ENCODE measurements around the gene CCDC126.

Gene CCDC126

GRCh38 chr7:23658831-23659427 lies 61.7 kb downstream of the CCDC126 start:
- TF ChIP-seq, protein P1, sequence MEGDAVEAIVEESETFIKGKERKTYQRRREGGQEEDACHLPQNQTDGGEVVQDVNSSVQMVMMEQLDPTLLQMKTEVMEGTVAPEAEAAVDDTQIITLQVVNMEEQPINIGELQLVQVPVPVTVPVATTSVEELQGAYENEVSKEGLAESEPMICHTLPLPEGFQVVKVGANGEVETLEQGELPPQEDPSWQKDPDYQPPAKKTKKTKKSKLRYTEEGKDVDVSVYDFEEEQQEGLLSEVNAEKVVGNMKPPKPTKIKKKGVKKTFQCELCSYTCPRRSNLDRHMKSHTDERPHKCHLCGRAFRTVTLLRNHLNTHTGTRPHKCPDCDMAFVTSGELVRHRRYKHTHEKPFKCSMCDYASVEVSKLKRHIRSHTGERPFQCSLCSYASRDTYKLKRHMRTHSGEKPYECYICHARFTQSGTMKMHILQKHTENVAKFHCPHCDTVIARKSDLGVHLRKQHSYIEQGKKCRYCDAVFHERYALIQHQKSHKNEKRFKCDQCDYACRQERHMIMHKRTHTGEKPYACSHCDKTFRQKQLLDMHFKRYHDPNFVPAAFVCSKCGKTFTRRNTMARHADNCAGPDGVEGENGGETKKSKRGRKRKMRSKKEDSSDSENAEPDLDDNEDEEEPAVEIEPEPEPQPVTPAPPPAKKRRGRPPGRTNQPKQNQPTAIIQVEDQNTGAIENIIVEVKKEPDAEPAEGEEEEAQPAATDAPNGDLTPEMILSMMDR (IDR thresholded peaks at IDR 0.05; ENCODE audit: low read depth, low read length, missing control alignments), result no peak
- DNase-seq (ENCODE audit: low read depth), result no peak
- no peak overlapping the region for H3K4me3 ChIP-seq (ENCODE audit: low read depth, low read length)

GRCh38 chr7:23661385-23661784 lies 64.2 kb downstream of the CCDC126 start:
- DNase-seq (ENCODE audit: low read depth), result no peak
- TF ChIP-seq, protein P1 (IDR thresholded peaks at IDR 0.05; ENCODE audit: low read depth, low read length, missing control alignments), result no peak
- H3K4me3 ChIP-seq (ENCODE audit: low read depth, low read length), result no peak overlapping the region

GRCh38 chr7:23662124-23662983 lies 65.2 kb downstream of the CCDC126 start:
- TF ChIP-seq, protein P1 (IDR thresholded peaks at IDR 0.05; ENCODE audit: low read depth, low read length, missing control alignments), result no peak
- DNase-seq (ENCODE audit: low read depth), result no peak
- H3K4me3 ChIP-seq (ENCODE audit: low read depth, low read length), result no peak overlapping the region

DNA sequence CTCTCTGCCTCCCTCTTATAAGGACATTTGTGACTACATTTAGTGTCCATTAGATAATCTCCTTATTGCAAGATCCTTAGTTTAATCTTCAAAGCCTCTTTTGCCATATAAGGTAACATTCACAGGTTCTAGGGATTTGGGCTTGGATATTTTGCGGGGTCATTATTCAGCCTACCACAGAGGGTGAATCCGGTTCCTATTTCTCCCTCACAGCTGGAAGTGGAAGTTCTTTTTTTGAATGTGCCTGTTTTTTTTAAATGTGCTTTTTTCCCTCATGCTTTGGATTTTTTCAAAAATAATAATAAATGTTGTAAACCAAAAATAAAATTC lies 65.8 kb downstream of the CCDC126 start:
- DNase-seq (ENCODE audit: low read depth), result no peak
- H3K4me3 ChIP-seq (ENCODE audit: low read depth, low read length), result no peak overlapping the region
- TF ChIP-seq, protein P1 (IDR thresholded peaks at IDR 0.05; ENCODE audit: low read depth, low read length, missing control alignments), result no peak

DNA sequence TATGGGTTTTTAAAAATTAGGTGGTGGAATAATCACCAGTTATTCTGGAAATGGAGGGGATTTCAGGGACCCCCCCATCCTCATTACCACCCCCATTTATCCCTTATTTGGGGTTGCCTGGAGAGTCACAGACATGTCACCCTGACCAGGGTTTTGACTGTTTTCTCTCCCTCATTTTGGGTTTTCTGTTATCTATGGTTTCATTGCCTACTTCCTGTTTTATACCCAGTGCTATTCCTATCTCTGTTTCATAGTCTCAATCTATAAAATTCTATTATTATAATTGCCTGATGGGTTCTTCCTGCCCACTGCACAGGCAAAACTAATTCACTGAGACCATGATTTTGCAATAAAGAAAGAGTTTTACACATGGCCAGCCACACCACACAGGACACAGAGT lies 66.9 kb downstream of the CCDC126 start:
- TF ChIP-seq, protein P1 (IDR thresholded peaks at IDR 0.05; ENCODE audit: low read depth, low read length, missing control alignments), result no peak
- no peak for DNase-seq (ENCODE audit: low read depth)

GRCh38 chr7:23672033-23672432 lies 74.9 kb downstream of the CCDC126 start:
- TF ChIP-seq, protein P1 (IDR thresholded peaks at IDR 0.05; ENCODE audit: low read depth, low read length, missing control alignments), result no peak
- no peak for DNase-seq (ENCODE audit: low read depth)
- H3K4me3 ChIP-seq (ENCODE audit: low read depth, low read length), result no peak overlapping the region

More for the DNA sequence above, 66.9 kb downstream of the CCDC126 start:
- H3K4me3 ChIP-seq (ENCODE audit: low read depth, low read length), result no peak overlapping the region
